GM21576 (cell line): ENCODE measurements around the gene SYMPK.
"Not testable (repeated sequence)": the region's sequence is repeated elsewhere in the genome, so short reads cannot be mapped to it uniquely, and the experiment has no call there.

ENCODE experiments used
- ATAC-seq: cut with Tn5 transposase; IDR thresholded peaks from one replicate; pipeline ENCODE4 v1.9.1; 2021; ENCODE audit warnings: mild to moderate bottlenecking, moderate library complexity; ENCODE audit not compliant: unreplicated experiment

SYMPK gene

DNA sequence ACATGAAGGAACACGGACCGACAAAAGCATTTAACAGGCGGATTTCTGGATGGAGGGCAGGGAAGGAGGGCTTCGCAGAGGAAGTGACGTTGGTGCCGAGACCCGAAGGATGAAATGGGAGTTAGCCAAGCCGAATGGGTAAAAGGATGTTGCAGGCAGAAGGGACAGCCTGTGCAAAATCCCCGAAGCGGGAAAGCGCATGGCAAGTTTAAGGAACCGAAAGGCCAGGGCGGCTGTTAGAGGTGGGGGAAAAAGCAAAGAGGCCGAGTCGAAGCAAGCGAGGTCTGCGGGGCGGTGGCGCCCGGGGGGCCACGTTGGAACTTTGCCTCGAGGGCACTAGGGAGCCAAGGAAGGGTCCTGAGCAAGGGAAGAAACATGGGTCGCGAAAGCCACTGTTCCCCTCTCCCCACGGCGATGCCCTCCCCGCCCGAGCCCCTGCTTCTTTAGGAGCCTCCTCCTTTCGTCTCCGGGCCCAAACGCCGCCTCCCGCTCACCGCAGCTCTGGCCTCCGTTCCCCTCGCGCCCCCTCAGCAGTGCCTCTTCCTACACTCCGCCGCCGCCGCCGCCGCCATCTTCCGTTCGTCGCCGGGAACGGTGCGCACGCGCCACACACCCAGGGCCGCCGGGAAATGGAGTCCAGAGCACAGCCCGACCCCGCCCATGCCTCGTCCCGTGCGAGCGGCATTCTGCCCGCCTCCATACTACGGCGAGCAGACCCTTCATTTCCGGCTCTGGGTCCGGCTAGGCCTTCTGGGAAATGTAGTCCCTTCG lies at the start of gene SYMPK:
Gene SYMPK (minus strand): TSS at position 584 of the 771 bp plus-strand sequence. CDS start 8,652 bp downstream, outside the sequence.
- ATAC-seq: peak; percentile 80

DNA sequence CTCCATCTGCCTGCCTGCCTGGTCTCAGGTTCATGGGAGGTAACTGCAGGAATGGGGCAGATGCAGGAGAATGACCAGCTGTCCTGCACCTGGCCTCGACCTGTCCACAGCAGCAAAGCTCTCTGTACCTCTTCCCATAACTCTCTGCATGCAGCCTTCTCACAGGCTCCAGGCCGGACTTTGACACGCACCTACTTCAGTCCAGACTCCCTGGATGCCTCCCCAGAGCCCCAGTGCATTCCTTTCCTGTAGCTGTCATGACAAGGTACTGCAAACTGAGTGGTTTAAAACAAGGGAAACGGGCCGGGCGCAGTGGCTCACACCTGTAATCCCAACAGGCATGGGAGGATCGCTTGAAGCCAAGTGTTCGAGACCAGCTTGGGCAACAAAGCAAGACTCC lies 48.3 kb upstream of the SYMPK start:
- ATAC-seq: no peak

DNA sequence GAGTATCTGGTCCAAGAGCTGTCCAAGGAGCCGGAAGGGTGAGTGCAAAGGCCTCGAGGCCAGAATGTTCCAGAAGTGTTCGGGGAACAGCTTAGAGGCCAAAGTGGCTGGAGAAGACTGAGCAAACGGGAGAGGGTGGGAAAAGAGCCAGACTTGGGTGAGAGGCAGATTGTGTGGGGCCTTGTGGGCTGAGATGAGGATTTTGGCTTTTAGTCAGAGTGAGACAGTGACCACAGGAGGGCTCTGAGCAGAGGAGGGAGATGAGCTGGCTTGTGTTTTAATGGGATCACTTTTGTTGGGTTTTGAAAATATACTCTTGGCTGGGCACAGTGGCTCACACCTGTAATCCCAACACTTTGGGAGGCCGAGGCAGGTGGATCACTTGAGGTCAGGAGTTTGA lies 46.0 kb upstream of the SYMPK start:
- no peak for ATAC-seq

DNA sequence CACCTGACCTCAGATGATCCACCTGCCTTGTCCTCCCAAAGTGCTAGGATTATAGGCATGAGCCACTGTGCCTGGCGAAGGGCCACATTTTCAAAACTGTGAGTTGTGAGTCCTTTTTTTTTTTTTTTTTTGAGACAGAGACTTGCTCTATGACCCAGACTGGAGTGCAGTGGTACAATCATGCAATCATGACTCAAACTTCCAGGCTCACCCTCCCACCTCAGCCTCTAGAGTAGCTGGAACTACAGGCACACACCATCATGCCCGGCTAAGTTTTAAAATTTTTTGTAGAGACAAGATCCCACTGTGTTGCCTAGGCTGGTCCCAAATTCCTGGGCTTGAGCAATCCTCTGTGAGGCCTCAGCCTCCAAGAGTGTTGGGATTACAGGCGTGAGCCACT lies 43.3 kb upstream of the SYMPK start:
- no peak for ATAC-seq

GRCh38 chr19:45905011-45905410 lies 42.1 kb upstream of the SYMPK start:
- ATAC-seq: no peak

- peak; percentile 75 for ATAC-seq
These were observed 40.0 kb upstream of the SYMPK start for GRCh38 chr19:45902651-45903625.

DNA sequence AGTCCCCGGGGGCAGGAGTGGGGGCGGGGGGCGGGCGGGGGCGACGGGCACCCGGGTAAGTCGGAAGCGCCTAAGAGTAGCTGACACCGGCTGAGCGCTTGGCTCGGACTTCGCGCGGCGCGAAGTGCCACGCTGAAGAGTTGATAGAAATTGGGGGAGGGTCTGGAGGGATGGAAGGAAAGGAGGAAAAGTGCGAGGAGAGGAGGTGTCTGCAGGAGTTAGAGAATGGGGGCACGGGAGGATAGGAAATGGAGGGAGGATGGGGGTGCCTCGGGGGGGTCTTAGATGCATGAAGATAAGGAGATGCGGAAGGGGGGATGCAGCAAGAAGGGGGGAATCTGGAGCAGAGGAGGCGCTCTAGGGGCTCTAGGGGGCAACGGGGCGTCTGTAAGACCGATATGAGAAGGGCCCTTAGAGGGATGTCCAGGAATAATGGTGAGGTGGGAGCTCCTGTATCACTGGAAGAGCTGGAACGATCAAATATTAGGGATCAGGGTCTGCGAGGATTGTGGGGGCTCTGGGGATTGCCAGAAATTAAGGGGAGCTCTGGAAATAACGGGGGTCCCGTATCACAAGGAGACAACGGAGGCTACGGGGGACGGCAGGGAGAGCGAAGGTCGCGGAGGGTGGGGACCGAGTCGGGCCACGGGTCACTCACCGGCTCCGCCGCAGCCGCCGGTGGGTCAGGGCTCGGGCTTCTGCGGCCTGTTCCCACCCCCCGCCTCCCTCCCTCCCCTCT lies 39.1 kb upstream of the SYMPK start, which contains the start of gene MYPOP:
Gene MYPOP (minus strand): TSS at position 702 of the 739 bp plus-strand sequence. CDS start 840 bp downstream, outside the sequence.
- ATAC-seq: no peak

DNA sequence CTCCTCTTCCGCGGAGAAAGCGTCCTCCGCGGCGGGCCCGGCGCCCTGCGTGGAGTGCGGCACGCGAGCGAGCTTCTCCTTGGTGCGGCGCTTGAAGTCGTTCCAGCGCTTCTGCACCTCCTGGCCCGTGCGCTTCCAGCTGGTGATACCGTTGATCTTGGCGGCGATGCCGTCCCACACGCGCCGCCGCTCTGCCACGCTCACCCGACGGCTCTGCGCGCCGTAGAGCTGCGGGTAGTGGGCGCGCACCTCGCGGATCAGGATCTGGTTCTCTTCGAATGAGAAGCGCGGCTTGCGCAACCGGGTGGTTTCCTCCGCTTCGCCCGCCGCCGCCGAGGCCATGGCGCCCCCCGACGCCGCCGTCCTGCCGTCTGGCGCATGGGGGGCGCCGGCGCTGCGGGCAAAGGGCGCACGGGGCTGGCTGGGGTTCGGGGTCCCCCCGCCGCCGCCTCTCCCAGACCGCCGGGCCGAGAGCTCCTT lies 38.5 kb upstream of the SYMPK start:
- ATAC-seq: no peak

DNA sequence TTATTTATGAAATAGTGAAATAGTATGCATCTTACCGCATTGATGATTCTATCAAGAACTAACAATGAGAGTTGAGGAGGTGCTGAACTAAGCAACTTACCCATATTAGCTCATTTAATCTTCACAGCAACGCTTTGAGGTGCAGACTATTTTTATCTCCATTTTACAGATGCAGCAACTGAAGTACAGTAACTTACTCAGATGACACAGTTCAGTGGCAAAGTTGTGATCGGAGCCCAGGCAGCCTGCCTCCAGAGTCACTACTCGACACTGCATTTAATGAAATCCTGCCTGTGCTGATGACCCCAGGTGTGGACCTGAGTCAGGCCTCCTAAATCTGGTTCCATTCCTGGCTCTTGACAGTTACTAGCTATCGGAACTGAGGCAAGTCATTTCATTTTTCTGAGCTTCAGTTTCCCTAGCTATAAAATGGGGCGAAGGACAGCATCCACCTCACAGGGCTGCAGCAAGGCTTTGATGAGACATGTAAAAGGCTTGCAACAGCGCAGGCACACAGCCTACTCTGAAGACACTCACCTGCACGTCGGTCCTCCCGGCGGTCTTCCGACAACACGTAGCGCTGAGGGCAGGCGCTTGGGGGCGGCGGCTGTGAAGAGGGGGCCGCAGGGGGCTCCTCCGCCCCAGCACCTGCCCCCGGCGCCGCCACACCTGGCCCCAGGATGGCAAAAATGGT lies 37.9 kb upstream of the SYMPK start:
- no peak for ATAC-seq

- ATAC-seq: no peak
These were observed 37.1 kb upstream of the SYMPK start for GRCh38 chr19:45899919-45900589.

- ATAC-seq: no peak
These were observed 36.3 kb upstream of the SYMPK start for GRCh38 chr19:45899253-45899652.

DNA sequence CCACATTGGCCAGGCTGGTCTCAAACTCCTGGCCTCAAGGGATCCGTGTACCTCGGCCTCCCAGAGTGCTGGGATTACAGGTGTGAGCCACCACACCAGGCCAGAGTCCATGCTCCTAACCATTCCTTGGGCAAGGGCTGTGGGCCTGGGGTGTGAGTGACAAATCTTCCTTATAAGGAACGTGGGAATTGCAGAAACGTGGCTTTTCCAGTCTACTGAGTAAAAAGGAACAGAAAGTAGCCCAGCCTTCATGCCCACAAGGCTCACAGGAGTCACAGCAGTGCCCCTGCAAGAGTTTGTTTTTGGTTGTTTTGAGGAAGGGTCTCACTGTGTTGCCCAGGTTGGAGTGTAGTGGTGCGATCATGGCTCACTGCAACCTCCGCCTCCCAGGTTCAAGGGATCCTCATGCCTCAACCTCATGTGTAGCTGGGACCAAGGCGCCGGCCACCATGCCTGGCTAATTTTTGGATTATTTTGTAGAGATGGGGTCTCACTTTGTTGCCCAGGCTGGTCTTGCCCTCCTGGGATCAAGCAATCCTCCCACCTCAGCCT lies 34.4 kb upstream of the SYMPK start:
- ATAC-seq: no peak

DNA sequence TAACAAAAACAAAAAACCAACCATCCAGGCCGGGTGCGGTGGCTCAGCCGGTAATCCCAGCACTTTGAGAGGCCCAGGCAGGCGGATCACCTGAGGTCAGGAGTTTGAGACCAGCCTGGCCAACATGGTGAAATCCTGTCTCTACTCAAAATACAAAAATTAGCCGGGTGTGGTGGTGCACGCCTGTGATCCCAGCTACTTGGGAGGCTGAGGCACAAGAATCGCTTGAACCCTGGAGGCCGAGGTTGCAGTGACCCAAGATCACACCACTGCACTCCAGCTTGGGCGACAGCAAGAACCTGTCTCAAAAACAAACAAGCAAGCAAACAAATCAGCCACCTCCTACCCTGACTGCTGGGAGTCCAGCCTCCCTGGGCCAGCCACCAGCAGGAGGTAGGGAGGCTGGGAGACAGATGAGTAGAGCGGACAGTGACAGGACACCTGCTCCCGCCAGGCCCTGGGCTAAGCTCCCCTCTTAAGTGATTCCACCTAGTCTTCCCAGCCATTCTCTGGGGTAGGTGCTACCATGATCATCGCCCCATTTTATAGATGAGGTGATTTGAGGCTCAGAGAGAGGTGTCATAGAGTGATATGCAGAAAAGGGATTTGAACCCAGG lies 33.1 kb upstream of the SYMPK start:
- not testable (repeated sequence) for ATAC-seq

- no peak for ATAC-seq
These were observed 32.6 kb upstream of the SYMPK start for GRCh38 chr19:45895519-45895972.

- ATAC-seq: no peak
These were observed 27.9 kb upstream of the SYMPK start for GRCh38 chr19:45890877-45891276.

DNA sequence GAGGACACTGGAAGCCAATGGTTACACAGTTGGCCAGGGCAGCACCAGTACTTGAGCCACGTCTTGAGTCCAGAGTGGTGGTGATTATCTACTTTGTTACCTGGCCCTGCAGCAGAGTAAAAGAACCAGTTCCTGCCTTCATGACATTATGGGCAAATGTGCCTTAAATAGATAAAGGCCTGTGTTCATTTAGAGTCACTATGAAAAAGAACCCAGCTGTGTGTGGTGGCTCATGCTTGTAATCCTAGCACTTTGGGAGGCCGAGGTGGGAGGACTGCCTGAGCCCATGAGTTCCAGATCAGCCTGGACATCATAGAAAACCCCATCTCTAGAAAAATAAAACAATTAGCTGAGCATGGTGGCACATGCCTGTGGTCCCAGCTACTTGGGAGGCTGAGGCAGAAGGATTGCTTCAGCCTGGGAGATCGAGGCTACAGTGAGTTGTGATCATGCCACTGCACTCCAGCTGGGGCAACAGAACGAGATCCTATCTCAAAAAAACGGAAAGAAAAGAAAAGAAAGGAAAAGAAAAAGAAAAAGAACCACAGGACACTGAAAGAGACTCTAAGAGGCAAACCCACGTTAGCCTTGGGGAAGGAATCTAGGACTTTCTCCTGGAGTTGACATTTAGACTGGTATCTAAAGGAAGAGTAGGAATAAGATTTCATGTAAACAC lies 26.4 kb upstream of the SYMPK start:
- ATAC-seq: no peak

GRCh38 chr19:45887200-45887710 lies 24.3 kb upstream of the SYMPK start:
- no peak for ATAC-seq
